GM15510 (cell line): ENCODE data around the gene GPR68.

Experiments
- POLR2A ChIP-seq: IDR thresholded peaks from 3 replicates; pipeline ENCODE4 v1.6.1; 2011; ENCODE audit warnings: borderline replicate concordance; ENCODE audit not compliant: insufficient read length; ENCODE audit errors: extremely low read depth

Gene GPR68

DNA sequence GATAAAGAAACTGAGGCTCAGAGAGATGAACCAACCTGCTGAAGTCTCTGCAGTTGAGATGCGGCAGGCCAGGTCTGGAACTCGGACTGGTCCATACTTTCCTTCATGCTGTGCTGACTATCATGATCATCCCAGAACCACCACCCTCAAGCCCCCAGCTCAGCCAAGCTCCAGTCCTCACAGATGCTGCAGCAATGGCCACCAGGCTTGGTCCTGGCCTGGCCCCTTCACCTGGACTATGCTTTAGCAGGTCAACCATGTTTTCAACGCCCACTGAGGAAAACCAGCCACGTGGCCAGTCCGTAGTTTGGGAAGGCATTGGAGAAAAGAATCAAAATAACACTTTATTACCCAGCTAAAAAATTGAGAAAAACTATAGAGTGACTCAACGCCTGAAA is 1.4 kb downstream of the GPR68 start:
- no peak for TF ChIP-seq POLR2A

DNA sequence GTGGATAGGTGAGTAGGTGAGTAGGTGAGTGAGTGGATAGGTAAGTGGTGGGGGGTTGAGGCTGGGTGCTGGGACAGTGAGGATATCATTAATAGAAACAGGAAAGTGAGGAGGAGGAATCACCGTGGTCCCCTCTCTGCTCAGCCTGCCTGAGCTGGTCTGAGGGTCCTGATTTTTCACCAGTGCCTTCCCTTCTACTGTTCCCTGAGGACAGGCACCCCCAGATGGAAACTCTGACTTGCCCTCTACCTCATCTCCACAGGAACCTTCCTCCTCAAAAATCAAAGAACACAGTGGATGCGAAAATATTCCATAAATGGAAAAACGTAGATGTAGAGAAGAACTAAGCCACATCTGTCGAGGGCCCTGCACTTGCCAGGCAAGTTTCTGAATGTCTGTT is 1.9 kb downstream of the GPR68 start:
- no peak for TF ChIP-seq POLR2A

DNA sequence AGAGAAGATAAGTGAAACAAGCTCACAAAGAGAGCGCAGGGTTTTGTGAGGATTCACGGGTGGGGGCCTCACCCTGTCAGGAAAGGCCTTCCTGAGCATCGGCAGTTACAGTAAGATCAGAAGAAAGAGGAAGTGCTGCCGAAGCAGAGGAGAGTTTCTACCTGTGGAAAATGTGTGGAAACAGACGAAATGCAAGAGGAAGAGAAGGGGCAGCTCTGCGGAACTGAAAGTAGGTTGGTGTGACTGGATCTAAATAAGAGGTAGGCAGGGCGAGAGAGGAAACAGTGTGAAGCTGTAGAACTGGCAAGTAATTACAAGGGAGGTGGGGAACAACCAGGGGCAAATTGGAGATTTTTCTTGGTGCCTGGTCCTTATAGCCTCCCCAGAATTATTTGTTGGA is 2.6 kb downstream of the GPR68 start:
- TF ChIP-seq POLR2A: no peak

DNA sequence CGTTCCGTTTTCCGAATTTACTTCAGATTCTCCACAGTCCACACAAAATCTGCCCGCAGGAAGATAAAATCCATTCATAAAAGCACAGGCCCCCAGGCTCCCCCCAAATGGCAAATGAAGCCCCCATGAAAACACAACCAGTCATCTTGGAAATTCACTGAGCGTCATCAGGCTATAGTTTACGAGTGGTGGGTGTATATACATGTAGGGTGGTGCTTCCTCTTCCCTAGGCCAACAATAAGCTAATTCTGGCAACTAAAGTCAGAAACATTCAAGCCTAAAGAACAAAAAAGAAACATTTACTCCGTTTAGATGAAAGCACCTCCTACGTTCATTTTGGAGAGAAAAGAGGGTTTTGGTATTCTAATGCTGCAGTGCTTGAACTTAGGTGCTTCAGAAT is 5.8 kb downstream of the GPR68 start:
- no peak for TF ChIP-seq POLR2A

DNA sequence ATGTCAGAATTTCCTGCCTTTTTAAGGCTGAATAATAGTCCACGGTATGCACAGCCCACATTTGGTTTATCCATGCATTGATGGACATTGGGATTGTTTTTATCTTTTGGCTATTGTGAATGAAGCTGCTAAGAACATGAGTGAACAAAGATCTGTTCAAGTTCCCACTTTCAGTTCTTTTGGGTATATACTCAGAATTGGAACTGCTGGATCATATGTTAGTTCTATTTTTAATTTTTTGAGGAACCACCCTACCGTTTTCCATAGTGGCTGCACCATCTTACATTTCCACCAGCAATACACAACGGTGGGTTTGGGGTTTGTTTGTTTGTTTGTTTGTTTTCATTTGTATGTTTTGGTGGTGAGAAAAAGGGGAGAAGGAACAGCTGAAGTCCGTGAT is 6.4 kb downstream of the GPR68 start:
- no peak for TF ChIP-seq POLR2A

DNA sequence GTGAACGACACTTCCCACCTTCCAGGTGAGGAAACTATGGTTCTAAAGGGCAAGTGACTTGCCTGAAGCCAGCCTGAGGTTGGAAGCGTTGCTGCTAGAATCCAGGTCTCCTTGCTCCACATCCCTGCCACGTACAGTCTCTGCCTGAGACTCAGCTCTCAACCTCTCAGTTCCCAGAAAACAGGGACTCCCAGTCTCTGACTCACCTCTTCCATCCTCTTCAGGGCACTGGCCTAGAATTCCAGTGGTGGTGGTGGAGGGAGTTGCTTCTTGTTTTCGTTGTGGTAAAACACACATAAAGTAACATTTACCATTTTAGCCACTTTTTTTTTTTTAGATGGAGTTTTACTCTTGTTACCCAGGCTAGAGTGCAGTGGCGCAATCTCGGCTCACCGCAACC is 7.3 kb downstream of the GPR68 start:
- no peak for TF ChIP-seq POLR2A

DNA sequence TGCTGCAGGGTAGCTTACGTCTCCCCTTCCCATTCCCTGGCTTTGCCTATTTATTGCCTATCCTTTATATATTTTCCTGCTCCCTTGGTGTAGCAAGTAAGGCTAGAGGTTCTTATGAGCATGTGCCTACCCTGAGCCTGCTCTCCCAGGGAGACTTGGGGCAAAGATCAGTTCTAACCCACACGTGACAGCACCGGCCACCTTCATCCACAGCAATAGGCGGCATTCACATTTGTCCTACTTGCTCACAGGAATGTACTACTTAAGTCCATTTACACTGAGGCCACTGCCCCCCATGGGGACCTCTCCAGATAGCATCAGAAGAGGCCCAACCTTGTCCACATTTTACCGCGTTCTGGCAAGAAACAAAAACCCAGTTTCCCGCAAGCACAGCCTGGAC is 8.7 kb downstream of the GPR68 start:
- no peak for TF ChIP-seq POLR2A

DNA sequence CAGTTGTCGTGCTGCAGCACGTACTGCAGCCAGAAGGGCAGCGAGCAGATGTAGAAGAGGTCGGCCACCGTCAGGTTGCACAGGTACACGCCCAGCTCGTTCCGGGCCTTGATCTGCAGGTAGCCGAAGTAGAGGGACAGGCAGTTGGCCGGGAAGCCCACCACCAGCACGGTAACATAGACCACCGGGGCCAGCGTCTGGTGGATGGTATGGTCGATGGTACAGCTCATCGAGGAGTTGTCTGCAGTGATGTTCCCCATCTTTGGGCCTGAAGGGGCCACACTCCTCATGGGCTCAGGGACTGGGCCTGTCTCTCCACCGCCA is 9.8 kb downstream of the GPR68 start:
- no peak for TF ChIP-seq POLR2A

DNA sequence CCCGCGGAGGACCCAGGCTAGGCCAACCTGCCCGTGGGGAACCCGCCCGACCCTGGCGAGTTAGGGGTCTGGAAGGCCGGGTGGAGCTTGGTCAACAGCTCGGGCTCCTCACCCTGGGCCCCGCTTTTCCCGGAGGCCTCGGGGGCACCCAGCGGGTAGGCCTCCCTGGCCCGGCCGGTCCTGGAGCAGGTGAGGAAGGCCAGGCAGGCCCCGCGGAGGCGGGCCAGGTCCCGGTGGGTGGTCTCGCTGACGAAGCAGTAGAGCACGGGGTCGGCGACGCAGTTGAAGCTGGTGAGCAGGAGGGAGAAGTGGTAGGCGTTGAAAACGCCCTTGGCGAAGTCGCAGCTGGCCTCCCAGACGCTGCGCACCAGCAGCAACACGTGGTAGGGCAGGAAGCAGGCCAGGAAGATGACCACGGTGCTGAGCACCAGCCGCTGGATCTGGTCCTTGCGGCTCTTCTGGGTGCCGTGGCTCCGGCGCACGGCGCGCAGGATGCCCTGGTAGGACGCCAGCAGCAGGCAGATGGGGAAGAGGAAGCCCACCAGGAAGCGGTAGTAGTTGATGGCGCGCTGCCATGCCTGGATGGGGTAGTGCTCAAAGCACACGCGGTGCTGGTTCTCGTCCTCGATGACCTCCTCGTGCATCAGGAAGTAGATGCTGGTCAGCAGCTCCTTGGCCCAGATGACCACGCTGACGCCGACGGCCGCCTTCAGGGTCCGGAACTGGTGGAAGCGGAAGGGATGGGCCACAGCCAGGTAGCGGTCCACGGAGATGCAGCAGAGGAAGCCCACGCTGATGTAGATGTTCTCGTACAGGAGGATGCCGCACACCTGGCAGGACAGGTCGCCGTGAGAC is 10.3 kb downstream of the GPR68 start:
- TF ChIP-seq POLR2A: no peak

DNA sequence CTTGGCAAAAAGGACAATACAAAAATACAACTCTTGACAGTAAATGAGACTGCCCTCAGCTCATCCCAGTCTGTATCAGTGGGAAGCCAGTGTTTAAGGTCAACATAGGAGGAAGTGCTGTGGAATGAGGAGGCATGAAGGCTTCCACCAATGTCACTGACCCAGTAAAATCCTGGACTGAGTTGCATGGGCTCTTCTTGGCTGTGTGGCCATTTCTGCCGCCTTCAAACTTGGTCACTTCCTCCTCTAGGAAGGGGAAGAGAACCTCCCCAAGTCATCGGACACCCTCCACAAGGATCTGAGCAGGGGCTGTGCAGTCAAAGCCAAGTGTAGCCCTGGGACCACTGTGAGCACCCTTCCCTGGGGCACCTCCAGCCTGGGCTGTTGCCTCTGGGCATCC is 11.9 kb downstream of the GPR68 start:
- no peak for TF ChIP-seq POLR2A

DNA sequence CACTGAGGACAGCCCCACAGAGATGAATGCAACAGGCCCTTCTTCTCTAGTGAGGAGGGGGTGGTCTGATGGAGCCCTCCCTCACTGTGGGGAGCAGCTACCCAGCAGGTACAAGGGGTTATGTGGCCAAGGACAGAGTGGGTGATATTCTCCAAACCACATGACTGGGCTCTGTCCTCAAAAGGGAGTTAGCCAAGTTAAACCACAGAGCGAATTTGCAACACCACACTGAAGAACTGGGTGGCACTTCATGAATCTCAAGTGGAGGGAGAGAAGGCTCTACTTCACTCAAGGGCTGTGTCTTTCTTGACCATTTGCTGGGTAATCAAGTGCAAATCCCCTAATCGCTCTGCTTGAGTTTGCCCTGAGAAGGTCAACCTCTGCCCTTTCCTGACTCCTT is 12.5 kb downstream of the GPR68 start:
- TF ChIP-seq POLR2A: no peak

DNA sequence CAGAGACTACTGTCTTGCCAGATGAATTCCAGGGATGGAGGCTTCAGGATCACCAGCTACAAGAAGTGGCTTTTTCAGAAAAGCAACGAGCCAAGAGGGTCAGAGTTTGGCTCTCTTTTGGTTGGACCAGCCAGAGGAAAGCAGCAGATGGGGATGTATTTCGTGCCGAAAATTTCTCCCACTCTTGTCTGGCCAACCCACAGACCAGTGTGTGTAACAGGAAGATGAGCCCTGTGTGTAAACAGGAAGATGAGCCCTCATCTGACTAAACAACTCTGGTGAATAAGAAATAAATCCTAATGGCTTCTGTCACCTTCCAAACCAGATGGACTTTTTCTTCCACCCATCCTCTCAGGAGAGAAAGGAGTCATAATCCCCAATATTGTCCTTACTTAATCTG is 13.1 kb downstream of the GPR68 start:
- TF ChIP-seq POLR2A: no peak

DNA sequence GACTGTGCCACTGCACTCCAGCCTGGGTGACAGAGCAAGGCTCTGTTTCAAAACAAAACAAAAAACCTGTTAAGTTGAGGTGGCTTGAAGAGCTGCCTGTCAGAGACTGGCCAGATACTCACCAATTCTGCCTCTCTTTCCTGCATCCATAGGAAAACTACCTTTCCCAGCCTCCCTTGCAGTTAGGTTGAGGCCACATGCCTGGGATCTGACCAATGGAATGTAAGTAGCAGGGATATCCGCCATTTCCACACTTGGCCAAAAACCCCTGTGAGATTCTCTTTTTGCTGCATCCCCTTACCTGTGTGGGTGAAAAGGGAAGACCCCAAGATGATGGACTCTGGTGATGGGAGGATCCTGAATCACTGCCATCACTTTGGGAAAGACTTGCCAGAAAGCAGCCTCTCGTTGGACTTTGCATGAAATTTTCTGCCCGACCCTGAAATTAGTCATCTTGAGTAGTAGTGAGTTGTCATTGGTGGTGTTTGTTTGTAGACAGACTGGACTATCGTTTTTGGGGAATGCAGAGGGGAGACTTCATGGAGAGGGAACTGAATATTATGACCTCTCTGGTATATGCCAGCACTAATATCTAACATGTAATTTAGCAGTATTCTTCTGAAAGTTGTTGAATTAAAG is 14.0 kb downstream of the GPR68 start:
- TF ChIP-seq POLR2A: no peak

DNA sequence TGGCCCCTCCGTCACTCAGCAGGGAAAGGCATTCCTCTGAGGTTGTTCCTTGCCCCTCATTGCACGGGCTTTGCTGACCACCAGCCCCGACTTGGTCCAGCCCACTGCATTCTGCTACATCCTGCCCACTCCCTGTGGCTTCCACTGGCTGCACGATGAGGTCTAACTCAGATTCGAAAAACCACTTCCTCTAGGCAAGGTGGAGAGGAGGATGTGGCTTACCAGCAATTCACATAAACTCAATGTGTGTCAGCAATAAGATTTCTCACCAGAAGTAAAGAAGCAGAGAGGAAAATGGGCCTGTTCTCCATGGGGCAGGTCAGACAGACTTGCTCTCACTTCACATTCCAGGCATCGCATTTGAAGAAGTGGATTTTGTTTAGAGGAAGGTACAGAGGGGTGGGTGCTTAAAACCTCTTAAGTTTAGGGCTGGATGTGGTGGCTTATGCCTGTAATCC is 14.7 kb downstream of the GPR68 start:
- TF ChIP-seq POLR2A: peak; percentile 32

DNA sequence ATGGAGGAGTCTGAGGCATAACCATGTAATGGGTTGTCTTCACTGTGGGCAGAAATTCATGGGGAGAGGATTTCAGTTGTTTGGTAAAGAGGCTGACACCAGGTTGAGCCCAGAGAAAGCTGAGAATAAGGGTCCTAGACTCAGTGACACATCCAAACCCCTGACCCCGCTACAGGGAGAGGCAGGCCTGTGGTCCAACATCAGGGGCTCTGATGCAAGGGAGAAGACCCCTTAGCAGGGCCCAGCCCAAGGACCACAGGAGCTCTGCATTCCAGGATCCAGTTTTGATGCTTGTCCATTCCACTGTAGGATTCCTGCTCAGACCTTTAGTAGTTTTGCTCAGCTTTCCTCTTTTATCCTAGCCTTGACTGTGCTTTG is 15.5 kb downstream of the GPR68 start:
- no peak for TF ChIP-seq POLR2A

DNA sequence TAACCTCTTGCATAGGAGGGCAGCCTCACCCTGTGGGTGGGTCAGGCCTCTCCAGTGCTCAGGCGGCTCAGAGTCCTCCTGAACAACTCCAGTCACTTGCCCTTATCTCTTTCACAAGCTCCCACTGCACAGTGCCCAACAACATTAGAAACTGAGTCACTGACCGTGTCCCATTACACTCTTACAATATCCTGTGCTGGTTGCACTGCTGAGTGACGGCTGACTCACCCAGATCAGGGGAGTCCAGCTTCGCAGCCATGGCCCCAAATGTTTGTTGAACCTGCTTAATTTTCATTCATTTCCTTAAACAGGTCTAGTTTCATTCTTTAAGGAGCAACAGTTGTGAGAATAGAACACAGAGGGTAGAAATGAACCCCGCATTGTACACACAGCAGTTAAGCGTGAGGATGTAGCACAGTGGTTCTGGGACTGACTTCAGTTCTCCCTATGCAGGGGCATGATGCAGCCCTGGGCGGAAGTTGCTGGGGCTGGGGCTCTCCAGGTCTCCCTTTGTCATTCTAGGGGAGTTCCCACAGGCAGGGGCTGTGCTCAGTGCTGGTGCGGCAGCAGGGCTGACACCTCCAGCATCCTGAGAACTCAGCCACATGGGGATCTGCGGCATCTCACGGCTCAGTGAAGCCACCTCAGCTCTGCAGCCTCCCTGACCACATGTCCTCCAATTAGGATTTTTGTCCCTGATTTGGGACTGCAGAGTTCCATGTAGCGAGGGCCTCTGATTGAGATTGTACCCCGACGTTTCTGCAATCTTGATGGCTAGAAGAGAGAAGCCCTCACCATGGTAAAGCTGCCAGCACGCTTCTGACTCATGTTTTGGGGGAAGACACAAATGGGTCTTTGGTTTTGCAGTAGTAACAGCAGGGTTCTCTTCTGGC is 16.1 kb downstream of the GPR68 start:
- TF ChIP-seq POLR2A: peak; percentile 42

DNA sequence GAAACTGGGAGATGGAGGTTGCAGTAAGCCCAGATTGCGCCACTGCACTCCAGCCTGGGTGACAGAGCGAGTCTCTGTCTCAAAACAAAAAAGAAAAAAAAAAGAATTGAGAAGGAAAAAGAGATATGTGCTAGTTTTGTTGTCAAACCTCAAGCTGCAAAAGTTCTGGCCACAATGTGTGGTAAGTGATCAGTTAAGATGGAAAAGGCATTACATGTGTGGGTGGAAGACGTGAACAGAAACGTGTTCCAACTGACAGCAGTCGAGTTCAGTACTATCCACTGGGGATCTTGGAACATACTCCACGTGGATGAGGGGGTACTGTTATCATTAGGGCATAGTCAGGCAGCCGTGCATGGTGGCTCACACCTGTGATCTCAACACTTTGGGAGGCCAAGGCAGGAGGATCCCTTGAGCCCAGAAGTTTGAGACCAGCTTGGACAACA is 17.3 kb downstream of the GPR68 start:
- TF ChIP-seq POLR2A: no peak
